Activated CD8-positive, alpha-beta T cell treated with anti-CD3 and anti-CD28 coated beads, Interleukin-2, amount 10 ng/mL, durations not matched to agents 7 days and 5 days (primary cell): ENCODE measurements around the gene TAOK1. TPM values are rescaled to one million over a fixed set of nuclear protein-coding genes. Genes with fewer than 3 reads are reported as not detected.

Experiments
- ATAC-seq: fragments of 150-1000 bp; cut with Tn5 transposase; one replicate; pipeline ENCODE4 v1.10.0; 2021; ENCODE audit warnings: moderate library complexity
- CTCF ChIA-PET: fragments of 350-600 bp; sonication (Branson Sonifier 250); formaldehyde crosslinking; loops from one replicate; lab custom pipeline; 2021; ENCODE audit warnings: antibody characterized with exemption; lab: Charles Lee
- POLR2A ChIA-PET: fragments of 350-600 bp; sonication (Branson Sonifier 250); formaldehyde crosslinking; loops from one replicate; lab custom pipeline; 2021; ENCODE audit warnings: antibody characterized with exemption; lab: Charles Lee
- DNase-seq: peaks from one replicate; pipeline ENCODE4 v3.0.0-alpha.2; 2020
- H3K27ac Mint-ChIP-seq: one replicate; pipeline ENCODE4 v1.8.0; 2021; ENCODE audit warnings: mild to moderate bottlenecking, mixed read lengths
- H3K27me3 Mint-ChIP-seq: one replicate; pipeline ENCODE4 v1.8.0; 2021; ENCODE audit warnings: low read depth, mixed read lengths
- H3K36me3 Mint-ChIP-seq: one replicate; pipeline ENCODE4 v1.8.0; 2021; ENCODE audit warnings: low read depth, mixed read lengths
- H3K4me1 Mint-ChIP-seq: one replicate; pipeline ENCODE4 v1.8.0; 2021; ENCODE audit warnings: low read depth, mixed read lengths
- H3K4me3 Mint-ChIP-seq: one replicate; pipeline ENCODE4 v1.8.0; 2021; ENCODE audit warnings: mild to moderate bottlenecking, mixed read lengths
- H3K9me3 Mint-ChIP-seq: one replicate; pipeline ENCODE4 v1.8.0; 2022; ENCODE audit warnings: mixed read lengths; ENCODE audit not compliant: insufficient read depth
- total RNA-seq, 2 experiments: library from RNA; stranded (reverse); gene quantifications; one replicate each; pipeline ENCODE4 v1.2.3, GENCODE V29; 2021

The TAOK1 gene
- total RNA-seq, 2 experiments from 2014 or later: 51.7 to 53.0 TPM

- CTCF ChIA-PET: interaction anchor here (0.8 to 1.6 kb wide), 3 partner anchors 19 to 425 kb away, joined by 3 to 6 read pairs (median 3); no protein-coding TSS in a partner anchor
These were observed 115.7 kb downstream of the TAOK1 start for GRCh38 chr17:29505836-29506235.

GRCh38 chr17:29510953-29511352, 120.8 kb downstream of the TAOK1 start:
- H3K27me3 Mint-ChIP-seq: no peaks in the 10 kb centered on the region
- ChIA-PET CTCF (no interaction called here), POLR2A (no interaction called here)
- no peak overlapping the region for H3K4me3 Mint-ChIP-seq
- H3K27ac Mint-ChIP-seq: no peak overlapping the region
- no peaks in the 10 kb centered on the region for H3K9me3 Mint-ChIP-seq
- H3K4me1 Mint-ChIP-seq: no peaks in the 10 kb centered on the region
- ATAC-seq (no peak), DNase-seq (no peak)
- H3K36me3 Mint-ChIP-seq: peaks cover 32% of the 10 kb centered on the region

More at GRCh38 chr17:29505836-29506235, 115.7 kb downstream of the TAOK1 start:
- no peak overlapping the region for H3K27ac Mint-ChIP-seq
- ATAC-seq (no peak), DNase-seq (no peak)
- H3K9me3 Mint-ChIP-seq: no peaks in the 10 kb centered on the region
- POLR2A ChIA-PET: interaction anchor here (0.5 kb wide), 1 partner anchor 10 kb away, joined by 3 read pairs; no protein-coding TSS in a partner anchor
- H3K4me3 Mint-ChIP-seq: no peak overlapping the region
- peaks cover 44% of the 10 kb centered on the region for H3K36me3 Mint-ChIP-seq
- H3K27me3 Mint-ChIP-seq: no peaks in the 10 kb centered on the region
- no peaks in the 10 kb centered on the region for H3K4me1 Mint-ChIP-seq

GRCh38 chr17:29514792-29515191, 124.6 kb downstream of the TAOK1 start:
- Mint-ChIP-seq H3K4me1 (no peaks in the 10 kb centered on the region), H3K36me3 (peaks cover 30% of the 10 kb centered on the region), H3K27me3 (no peaks in the 10 kb centered on the region), H3K4me3 (no peak overlapping the region), H3K9me3 (no peaks in the 10 kb centered on the region), H3K27ac (no peak overlapping the region)
- CTCF ChIA-PET: interaction anchor here (2.1 kb wide), 1 partner anchor 145 kb away, joined by 8 read pairs; no protein-coding TSS in a partner anchor
- no peak for ATAC-seq
- DNase-seq: no peak
- POLR2A ChIA-PET: no interaction called here

GRCh38 chr17:29518359-29518758, 128.2 kb downstream of the TAOK1 start:
- H3K27ac Mint-ChIP-seq: no peak overlapping the region
- no peaks in the 10 kb centered on the region for H3K27me3 Mint-ChIP-seq
- H3K4me3 Mint-ChIP-seq: no peak overlapping the region
- ATAC-seq: no peak
- peaks cover 34% of the 10 kb centered on the region for H3K36me3 Mint-ChIP-seq
- ChIA-PET POLR2A (no interaction called here), CTCF (interaction anchor here (0.6 to 3.1 kb wide), 2 partner anchors 10 to 148 kb away, joined by 3 to 11 read pairs; no protein-coding TSS in a partner anchor)
- no peaks in the 10 kb centered on the region for H3K9me3 Mint-ChIP-seq
- DNase-seq: no peak
- no peaks in the 10 kb centered on the region for H3K4me1 Mint-ChIP-seq

- ATAC-seq: no peak
- Mint-ChIP-seq H3K27ac (no peak overlapping the region), H3K9me3 (no peaks in the 10 kb centered on the region), H3K36me3 (peaks cover 20% of the 10 kb centered on the region), H3K27me3 (no peaks in the 10 kb centered on the region), H3K4me3 (no peak overlapping the region), H3K4me1 (no peaks in the 10 kb centered on the region)
- CTCF ChIA-PET: interaction anchor here (0.6 to 3.3 kb wide), 4 partner anchors 12 to 155 kb away, joined by 3 to 20 read pairs (median 8); no protein-coding TSS in a partner anchor
- POLR2A ChIA-PET: no interaction called here
- no peak for DNase-seq
These were observed 134.5 kb downstream of the TAOK1 start for GRCh38 chr17:29524692-29525091.

GRCh38 chr17:29526322-29526721, 136.2 kb downstream of the TAOK1 start:
- POLR2A ChIA-PET: no interaction called here
- H3K27me3 Mint-ChIP-seq: no peaks in the 10 kb centered on the region
- H3K27ac Mint-ChIP-seq: no peak overlapping the region
- H3K4me3 Mint-ChIP-seq: no peak overlapping the region
- no peaks in the 10 kb centered on the region for H3K4me1 Mint-ChIP-seq
- CTCF ChIA-PET: interaction anchor here (2.1 kb wide), 1 partner anchor 10 kb away, joined by 5 read pairs; no protein-coding TSS in a partner anchor
- no peaks in the 10 kb centered on the region for H3K9me3 Mint-ChIP-seq
- ATAC-seq: no peak
- H3K36me3 Mint-ChIP-seq: peaks cover 24% of the 10 kb centered on the region
- DNase-seq: no peak

- CTCF ChIA-PET: interaction anchor here (0.6 to 5.1 kb wide), 6 partner anchors 14 to 394 kb away, joined by 3 to 76 read pairs (median 4); partner anchors contain the start of gene TP53I13
- H3K4me1 Mint-ChIP-seq: no peaks in the 10 kb centered on the region
- H3K36me3 Mint-ChIP-seq: peaks cover 32% of the 10 kb centered on the region
- H3K4me3 Mint-ChIP-seq: no peak overlapping the region
- no peaks in the 10 kb centered on the region for H3K27me3 Mint-ChIP-seq
- ATAC-seq: no peak
- H3K27ac Mint-ChIP-seq: no peak overlapping the region
- POLR2A ChIA-PET: no interaction called here
- H3K9me3 Mint-ChIP-seq: no peaks in the 10 kb centered on the region
- no peak for DNase-seq
These were observed 143.8 kb downstream of the TAOK1 start for GRCh38 chr17:29533976-29534375.

GRCh38 chr17:29544066-29544465, 153.9 kb downstream of the TAOK1 start:
- Mint-ChIP-seq H3K27ac (no peak overlapping the region), H3K36me3 (peaks cover 29% of the 10 kb centered on the region), H3K9me3 (no peaks in the 10 kb centered on the region), H3K4me1 (peaks cover 13% of the 10 kb centered on the region), H3K27me3 (no peaks in the 10 kb centered on the region), H3K4me3 (no peak overlapping the region)
- POLR2A ChIA-PET: no interaction called here
- CTCF ChIA-PET: no interaction called here
- ATAC-seq: no peak
- no peak for DNase-seq

- H3K9me3 Mint-ChIP-seq: no peaks in the 10 kb centered on the region
- H3K4me1 Mint-ChIP-seq: peaks cover 21% of the 10 kb centered on the region
- H3K27me3 Mint-ChIP-seq: no peaks in the 10 kb centered on the region
- CTCF ChIA-PET: interaction anchor here (1.0 to 1.3 kb wide), 4 partner anchors 9 to 176 kb away, joined by 3 to 6 read pairs (median 4); no protein-coding TSS in a partner anchor
- peaks cover 29% of the 10 kb centered on the region for H3K36me3 Mint-ChIP-seq
- POLR2A ChIA-PET: no interaction called here
- ATAC-seq: no peak
- no peak overlapping the region for H3K27ac Mint-ChIP-seq
- DNase-seq: no peak
- H3K4me3 Mint-ChIP-seq: no peak overlapping the region
These were observed 155.9 kb downstream of the TAOK1 start for GRCh38 chr17:29546085-29546484.

GRCh38 chr17:29546830-29547229, 156.7 kb downstream of the TAOK1 start:
- ATAC-seq (no peak), DNase-seq (no peak)
- H3K36me3 Mint-ChIP-seq: peaks cover 29% of the 10 kb centered on the region
- H3K27ac Mint-ChIP-seq: no peak overlapping the region
- H3K27me3 Mint-ChIP-seq: no peaks in the 10 kb centered on the region
- ChIA-PET CTCF (no interaction called here), POLR2A (no interaction called here)
- H3K4me1 Mint-ChIP-seq: peaks cover 21% of the 10 kb centered on the region
- H3K9me3 Mint-ChIP-seq: no peaks in the 10 kb centered on the region
- no peak overlapping the region for H3K4me3 Mint-ChIP-seq

- Mint-ChIP-seq H3K27me3 (no peaks in the 10 kb centered on the region), H3K4me1 (peaks cover 21% of the 10 kb centered on the region), H3K27ac (no peak overlapping the region), H3K9me3 (no peaks in the 10 kb centered on the region), H3K36me3 (peaks cover 11% of the 10 kb centered on the region), H3K4me3 (no peak overlapping the region)
- POLR2A ChIA-PET: no interaction called here
- ATAC-seq (peak; percentile 87), DNase-seq (no peak)
- CTCF ChIA-PET: interaction anchor here (0.7 to 2.3 kb wide), 5 partner anchors 13 to 180 kb away, joined by 3 to 12 read pairs (median 6); no protein-coding TSS in a partner anchor
These were observed 159.2 kb downstream of the TAOK1 start for GRCh38 chr17:29549177-29549923.

GRCh38 chr17:29555840-29556239, 165.7 kb downstream of the TAOK1 start:
- no peak for DNase-seq
- peaks cover 24% of the 10 kb centered on the region for H3K4me1 Mint-ChIP-seq
- no peaks in the 10 kb centered on the region for H3K9me3 Mint-ChIP-seq
- no peak overlapping the region for H3K27ac Mint-ChIP-seq
- no peaks in the 10 kb centered on the region for H3K27me3 Mint-ChIP-seq
- ChIA-PET CTCF (interaction anchor here (2.0 kb wide), 1 partner anchor 186 kb away, joined by 9 read pairs; no protein-coding TSS in a partner anchor), POLR2A (interaction anchor here (2.0 kb wide), 1 partner anchor 9 kb away, joined by 9 read pairs; no protein-coding TSS in a partner anchor)
- H3K4me3 Mint-ChIP-seq: no peak overlapping the region
- peaks cover 16% of the 10 kb centered on the region for H3K36me3 Mint-ChIP-seq
- no peak for ATAC-seq
